Right kidney (tissue), 1 donor: ENCODE measurements around the gene ABHD15.

ENCODE experiments used
- DNase-seq: peaks from one replicate; pipeline ENCODE4 v3.0.0-alpha.2; 2016

ABHD15 gene

GRCh38 chr17:29595107-29595942, 28.5 kb upstream of the ABHD15 start:
- DNase-seq: no peak

GRCh38 chr17:29594519-29595090, 27.8 kb upstream of the ABHD15 start:
- DNase-seq: no peak

GRCh38 chr17:29593591-29594518, 27.0 kb upstream of the ABHD15 start:
- no peak for DNase-seq

- DNase-seq: no peak
Observed at GRCh38 chr17:29592850-29593551, 26.2 kb upstream of the ABHD15 start, which contains the start of gene ANKRD13B. ANKRD13B (plus strand) TSS chr17:29593132; CDS start chr17:29593622, 490 bp downstream.

GRCh38 chr17:29591737-29592608, 25.1 kb upstream of the ABHD15 start:
- DNase-seq: peak; percentile 95

DNA sequence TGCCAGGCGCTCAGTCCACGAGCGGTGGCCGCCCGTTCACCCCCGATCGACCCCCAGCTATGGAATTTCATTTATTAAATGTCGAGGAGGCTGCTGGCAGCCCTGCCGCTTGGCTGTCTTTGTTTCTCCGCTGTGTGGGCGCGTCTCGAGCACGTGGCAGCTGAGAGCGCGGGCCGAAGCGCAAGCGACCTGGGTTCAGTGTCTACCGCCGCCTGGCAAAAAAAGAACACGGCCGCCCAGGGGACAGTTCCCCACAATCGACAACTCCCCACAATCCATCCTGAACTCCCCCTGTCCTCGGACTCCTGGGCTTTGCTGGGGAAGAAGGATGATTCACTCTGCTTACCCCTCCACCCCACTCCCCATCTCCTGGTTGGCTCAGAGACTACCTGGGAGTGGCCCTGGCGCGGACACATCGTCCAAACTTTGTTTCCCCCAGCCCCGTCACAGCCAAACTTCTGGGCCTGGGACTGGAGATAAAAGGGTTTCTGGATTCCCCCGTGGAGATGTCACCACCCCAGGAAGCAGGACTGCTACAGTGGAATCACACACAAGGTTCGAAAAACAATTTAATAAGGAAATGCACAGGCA, 24.4 kb upstream of the ABHD15 start:
- peak; percentile 83 for DNase-seq

DNA sequence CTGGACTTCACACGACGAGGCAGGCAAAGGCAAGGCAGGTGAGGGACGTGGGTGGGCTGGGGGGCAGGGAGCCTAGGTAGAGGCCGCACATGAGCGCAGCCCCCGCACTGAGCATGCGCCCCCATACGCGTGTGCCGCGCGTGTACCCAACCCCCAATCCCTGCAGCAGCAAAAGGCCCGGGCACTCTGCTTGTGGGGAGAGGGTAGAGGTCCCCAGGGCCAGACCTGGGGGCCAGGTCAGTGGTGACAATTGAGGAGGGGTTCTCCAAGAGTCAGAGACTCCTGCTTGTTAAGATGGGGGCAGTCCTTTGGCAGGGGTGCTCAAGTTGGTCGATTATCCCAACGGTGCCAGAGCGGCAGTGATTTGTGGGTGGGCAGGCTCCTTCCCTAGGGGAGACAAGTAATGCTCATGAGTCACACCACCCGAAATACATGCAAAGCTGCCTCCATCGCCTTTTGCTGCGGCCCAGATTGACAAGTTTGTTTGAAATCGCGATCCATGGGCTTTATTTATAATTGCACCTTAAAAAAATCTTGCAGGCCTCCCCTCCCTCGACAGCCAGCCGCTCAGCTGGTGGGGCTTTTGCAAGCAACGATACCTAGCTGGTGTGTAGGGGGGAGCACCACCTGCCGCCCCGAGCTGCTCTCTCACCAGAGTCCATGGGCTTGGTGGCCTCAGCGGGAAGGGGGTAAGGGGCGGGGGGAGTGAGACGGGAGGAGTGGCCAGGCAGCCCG, 23.7 kb upstream of the ABHD15 start:
- no peak for DNase-seq

- peak; percentile 84 for DNase-seq
Observed at GRCh38 chr17:29589524-29590410, 22.9 kb upstream of the ABHD15 start, which contains the start of gene GIT1. GIT1 (minus strand) TSS chr17:29589648; CDS start chr17:29589378, 270 bp downstream.

GRCh38 chr17:29588562-29589411, 21.9 kb upstream of the ABHD15 start:
- peak; percentile 68 for DNase-seq

- no peak for DNase-seq
Observed at GRCh38 chr17:29588017-29588561, 21.3 kb upstream of the ABHD15 start.

DNA sequence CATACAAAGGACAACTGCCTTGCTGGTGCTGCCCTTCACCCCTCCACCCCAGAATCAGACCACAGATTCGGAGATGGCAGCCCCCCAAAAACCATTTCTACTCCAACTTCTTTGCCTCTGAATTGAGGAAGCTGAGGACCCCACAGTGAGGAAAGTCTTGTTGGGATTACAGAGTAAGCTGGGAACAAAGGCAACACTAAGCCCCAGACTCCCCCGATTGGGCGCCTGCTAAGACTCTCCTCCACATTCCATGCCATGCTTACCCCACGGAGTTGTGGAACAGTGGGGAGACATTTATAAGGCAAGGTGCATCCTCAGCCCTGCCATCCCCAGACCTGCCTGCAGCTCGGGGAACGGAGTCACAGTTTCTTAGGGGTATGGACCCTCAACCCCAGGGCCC, 20.8 kb upstream of the ABHD15 start:
- no peak for DNase-seq

DNA sequence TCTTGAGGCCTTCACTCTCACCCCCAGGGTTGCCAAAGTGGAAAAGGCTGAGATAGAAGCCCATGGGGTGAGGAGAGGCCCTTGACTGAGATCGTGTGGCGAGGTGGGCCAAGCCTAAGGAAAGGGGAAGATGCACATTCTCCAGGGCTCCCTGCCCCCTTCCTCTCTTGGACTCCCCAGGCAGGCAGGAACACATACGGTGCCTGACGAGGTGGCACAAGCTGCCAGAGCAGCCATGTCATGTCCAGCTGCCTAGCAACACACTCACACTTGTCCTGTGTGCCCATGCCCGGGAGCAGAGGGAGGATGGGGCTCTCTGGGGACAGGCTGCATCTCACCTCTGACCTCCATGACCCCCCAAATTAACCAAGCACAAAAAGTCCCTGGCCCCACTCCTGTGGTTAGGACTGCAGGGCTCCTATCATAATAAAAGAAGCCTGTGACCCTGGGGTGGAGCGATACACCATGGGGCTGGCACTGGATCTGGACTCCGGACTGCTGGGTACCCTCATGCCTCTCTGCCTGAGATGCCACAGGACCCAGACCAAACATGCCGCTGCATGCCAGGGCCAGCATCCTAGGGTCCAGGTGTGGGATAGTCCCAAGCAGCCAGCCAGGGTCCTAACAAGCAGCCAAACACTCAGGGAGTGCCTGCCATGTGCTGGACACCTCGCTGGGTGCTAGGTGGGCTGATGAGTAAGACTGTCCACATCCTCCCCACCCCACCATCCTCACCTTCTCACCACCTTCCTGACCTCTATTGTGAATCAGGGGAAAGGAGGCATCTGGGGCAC, 20.0 kb upstream of the ABHD15 start:
- no peak for DNase-seq

- DNase-seq: no peak
Observed at GRCh38 chr17:29585080-29585751, 18.4 kb upstream of the ABHD15 start.

DNA sequence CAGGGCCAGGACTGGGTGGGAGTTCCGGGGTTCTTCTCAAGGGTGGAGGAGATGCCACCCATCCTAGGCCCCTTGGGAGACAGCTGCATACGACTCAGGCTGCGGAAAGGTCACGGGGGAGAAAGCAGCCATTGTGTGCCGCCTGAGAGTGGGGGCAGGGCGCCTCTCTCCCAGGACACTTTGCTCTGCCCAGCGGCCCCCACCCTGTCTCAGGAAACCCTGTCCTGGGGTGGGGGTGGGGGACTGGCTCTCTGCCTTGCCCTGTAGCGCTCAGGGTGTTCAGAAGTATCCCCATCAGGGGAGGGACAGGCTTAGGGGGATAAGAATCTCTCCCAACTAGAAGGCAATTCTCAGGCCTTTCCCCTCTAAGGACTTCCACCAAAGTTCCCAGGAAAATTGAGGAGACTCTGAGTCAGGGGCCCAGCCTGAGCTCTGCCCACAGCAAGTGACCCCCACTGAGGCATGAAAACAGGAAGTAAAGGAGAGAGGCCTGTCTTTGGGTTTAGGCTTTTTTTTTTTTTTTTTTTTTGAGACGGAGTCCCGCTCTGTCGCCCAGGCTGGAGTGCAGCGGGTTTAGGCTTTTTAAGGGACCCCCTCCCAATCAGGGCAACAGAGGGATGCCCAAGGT, 17.7 kb upstream of the ABHD15 start:
- DNase-seq: no peak
